HG03521 (cell line): ENCODE measurements around the gene EPN1.

Source experiments
- ATAC-seq: cut with Tn5 transposase; IDR thresholded peaks from one replicate; pipeline ENCODE4 v1.9.1; 2021; ENCODE audit warnings: mild to moderate bottlenecking, moderate library complexity; ENCODE audit not compliant: unreplicated experiment

The EPN1 gene

GRCh38 chr19:55691561-55692481 lies 16.8 kb downstream of the EPN1 start:
- no peak for ATAC-seq

GRCh38 chr19:55692681-55693081 lies 17.7 kb downstream of the EPN1 start:
- ATAC-seq, result no peak

GRCh38 chr19:55693336-55693974 lies 18.4 kb downstream of the EPN1 start:
- ATAC-seq, result no peak

- no peak for ATAC-seq
Measured at GRCh38 chr19:55694241-55694655, 19.2 kb downstream of the EPN1 start.

GRCh38 chr19:55694656-55695491 lies 19.8 kb downstream of the EPN1 start:
- no peak for ATAC-seq

GRCh38 chr19:55695511-55696290 lies 20.7 kb downstream of the EPN1 start:
- no peak for ATAC-seq

GRCh38 chr19:55696301-55697068 lies 21.5 kb downstream of the EPN1 start:
- no peak for ATAC-seq

- ATAC-seq, result no peak
Measured at GRCh38 chr19:55697069-55697440, 22.0 kb downstream of the EPN1 start.

- no peak for ATAC-seq
Measured at GRCh38 chr19:55697698-55698097, 22.7 kb downstream of the EPN1 start.

GRCh38 chr19:55698256-55698655 lies 23.2 kb downstream of the EPN1 start:
- no peak for ATAC-seq

GRCh38 chr19:55699221-55699620 lies 24.2 kb downstream of the EPN1 start:
- ATAC-seq, result no peak

- ATAC-seq, result no peak
Measured at GRCh38 chr19:55700813-55701212, 25.8 kb downstream of the EPN1 start.

GRCh38 chr19:55702131-55702627 lies 27.2 kb downstream of the EPN1 start:
- no peak for ATAC-seq

GRCh38 chr19:55703790-55704215 lies 28.8 kb downstream of the EPN1 start:
- no peak for ATAC-seq

- ATAC-seq, result no peak
Measured at GRCh38 chr19:55704494-55705245, 29.6 kb downstream of the EPN1 start.

GRCh38 chr19:55705972-55706371 lies 30.9 kb downstream of the EPN1 start:
- ATAC-seq, result no peak

- ATAC-seq, result no peak
Measured at GRCh38 chr19:55711719-55712118, 36.7 kb downstream of the EPN1 start.

- ATAC-seq, result no peak
Measured at GRCh38 chr19:55712804-55713631, 38.0 kb downstream of the EPN1 start.
